GM12874 (cell line): ENCODE results near the gene GDI2.

Experiments used
- TF ChIP-seq, protein P1 (sequence below): IDR thresholded peaks from 2 replicates; pipeline ENCODE4 v1.5.1; 2011; ENCODE audit warnings: low read depth, mild to moderate bottlenecking, control low read depth, low read length, moderate library complexity; ENCODE audit not compliant: insufficient read depth

The GDI2 gene

DNA sequence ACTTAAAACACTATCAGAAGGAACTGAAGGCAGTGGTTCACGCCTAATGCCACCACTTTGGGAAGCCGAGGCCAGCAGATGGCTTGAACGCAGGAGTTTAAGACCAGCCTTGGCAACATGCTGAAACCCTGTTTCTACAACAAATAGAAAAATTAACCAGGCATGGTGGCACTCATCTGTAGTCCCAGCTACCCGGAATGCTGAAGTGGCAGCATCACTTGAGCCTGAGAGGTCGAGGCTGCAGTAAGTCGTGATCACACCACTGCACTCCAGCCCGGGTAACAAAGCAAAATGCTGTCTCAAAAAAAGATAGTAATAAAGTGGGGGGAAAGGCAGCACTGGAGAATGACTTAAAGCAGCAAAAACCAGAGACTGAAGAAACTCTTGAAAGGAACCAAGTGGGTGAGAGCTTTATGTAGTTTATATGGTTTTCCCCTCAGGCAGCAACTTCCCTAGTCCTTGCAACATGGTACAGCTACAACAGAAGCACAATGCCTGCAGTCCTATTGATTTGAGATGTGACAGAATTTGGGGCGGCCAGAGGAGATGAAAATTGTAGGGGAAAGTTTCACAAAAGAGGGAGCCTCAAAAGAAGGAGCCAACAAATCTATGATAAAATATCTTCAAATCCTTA is 38.1 kb downstream of the GDI2 start:
- TF ChIP-seq, protein P1, sequence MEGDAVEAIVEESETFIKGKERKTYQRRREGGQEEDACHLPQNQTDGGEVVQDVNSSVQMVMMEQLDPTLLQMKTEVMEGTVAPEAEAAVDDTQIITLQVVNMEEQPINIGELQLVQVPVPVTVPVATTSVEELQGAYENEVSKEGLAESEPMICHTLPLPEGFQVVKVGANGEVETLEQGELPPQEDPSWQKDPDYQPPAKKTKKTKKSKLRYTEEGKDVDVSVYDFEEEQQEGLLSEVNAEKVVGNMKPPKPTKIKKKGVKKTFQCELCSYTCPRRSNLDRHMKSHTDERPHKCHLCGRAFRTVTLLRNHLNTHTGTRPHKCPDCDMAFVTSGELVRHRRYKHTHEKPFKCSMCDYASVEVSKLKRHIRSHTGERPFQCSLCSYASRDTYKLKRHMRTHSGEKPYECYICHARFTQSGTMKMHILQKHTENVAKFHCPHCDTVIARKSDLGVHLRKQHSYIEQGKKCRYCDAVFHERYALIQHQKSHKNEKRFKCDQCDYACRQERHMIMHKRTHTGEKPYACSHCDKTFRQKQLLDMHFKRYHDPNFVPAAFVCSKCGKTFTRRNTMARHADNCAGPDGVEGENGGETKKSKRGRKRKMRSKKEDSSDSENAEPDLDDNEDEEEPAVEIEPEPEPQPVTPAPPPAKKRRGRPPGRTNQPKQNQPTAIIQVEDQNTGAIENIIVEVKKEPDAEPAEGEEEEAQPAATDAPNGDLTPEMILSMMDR: no peak

- TF ChIP-seq, protein P1: no peak
Observed at GRCh38 chr10:5766189-5766588, 47.0 kb downstream of the GDI2 start.

DNA sequence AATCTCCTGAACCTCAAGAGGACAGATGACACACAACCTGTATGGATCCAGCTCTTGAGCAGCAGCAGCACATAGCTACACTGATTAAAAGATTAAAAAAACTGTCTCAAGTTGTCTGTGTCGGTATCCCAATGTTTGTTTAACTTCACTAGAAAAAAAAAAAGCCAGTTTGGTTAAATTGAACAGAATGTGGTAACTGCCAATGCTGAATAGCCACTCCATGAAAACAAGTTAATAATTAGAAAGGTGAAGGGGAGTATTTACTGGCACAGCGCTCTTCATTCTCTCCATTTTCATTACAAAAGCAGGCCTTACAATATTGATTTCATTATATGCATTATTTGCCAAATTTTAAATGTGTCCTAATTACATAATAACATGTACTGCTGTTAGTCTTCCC is 47.6 kb downstream of the GDI2 start:
- TF ChIP-seq, protein P1: no peak

DNA sequence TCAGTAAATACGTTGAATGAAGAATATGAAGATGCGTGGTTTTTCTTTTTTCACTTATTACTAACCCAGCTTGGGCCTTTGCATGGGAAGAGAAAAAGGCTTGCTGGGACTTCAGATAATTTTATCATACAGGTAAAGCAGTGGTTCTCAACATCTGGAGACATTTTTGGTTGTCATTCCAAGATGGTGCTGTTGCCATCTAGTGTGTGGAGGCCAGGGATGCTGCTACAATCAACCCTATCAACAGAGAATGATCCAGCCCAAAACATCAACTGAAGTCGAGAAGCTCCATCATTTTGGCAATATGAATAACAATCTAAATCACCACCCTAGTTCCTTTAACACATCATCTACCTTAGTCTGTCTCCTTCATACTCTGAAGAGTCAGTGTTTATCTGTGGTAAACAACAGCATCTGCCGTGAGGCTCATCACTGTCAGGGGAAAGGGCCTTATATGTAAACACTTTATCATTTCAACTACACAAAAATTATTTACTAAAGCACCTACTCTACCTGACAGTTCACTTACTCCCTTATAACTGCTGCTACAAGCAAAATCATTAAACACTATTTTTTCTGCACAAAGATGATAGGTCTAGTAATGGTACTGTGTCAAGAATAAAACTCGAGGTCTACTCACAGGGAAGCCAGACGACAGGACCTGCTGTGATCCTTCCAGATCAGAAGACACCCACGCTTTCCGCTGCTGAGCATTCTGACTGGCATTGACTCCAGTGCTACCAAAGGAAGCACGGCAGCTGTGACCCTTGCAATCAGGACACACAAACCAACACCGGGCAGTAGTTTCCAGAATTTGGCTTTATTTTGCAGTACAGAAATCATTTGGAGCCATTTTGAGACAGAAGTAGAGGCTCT is 48.6 kb downstream of the GDI2 start:
- TF ChIP-seq, protein P1: no peak

- TF ChIP-seq, protein P1: no peak
Observed at GRCh38 chr10:5762531-5762930, 50.7 kb downstream of the GDI2 start.

- TF ChIP-seq, protein P1: no peak
Observed at GRCh38 chr10:5761220-5761619, 52.0 kb downstream of the GDI2 start.

DNA sequence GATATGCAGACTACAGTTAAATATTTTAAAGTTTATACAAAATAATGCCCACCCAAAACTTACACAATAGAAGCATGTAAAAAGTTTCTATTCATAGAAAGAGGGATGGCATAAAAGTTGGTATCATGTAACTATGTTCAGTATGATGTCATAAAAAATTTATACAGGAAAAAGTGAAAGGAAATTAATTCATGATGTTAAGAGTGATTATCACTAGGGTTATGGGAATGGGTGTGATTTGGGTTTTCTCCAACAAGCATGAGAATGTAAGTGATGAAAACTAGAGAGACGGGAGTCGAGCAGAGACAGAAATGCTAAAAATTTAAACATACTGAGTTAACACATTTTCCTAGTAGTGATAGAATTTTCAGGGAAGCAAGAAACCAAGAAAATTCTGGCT is 52.7 kb downstream of the GDI2 start:
- TF ChIP-seq, protein P1: no peak
